OCI-LY1 (cell line): ENCODE data around the gene PPIF.

Experiments
- CTCF ChIP-seq: fragments of 200-600 bp; sonication (generic), shearing (Covaris generic); IDR thresholded peaks from 2 replicates; pipeline ENCODE4 v1.5.1; 2017; ENCODE audit warnings: mild to moderate bottlenecking, antibody characterized with exemption, low read length, moderate library complexity, mixed read lengths
- EZH2 ChIP-seq: fragments of 200-600 bp; sonication (generic), shearing (Covaris generic); IDR thresholded peaks from 2 replicates; pipeline ENCODE4 v1.8.0; 2017; ENCODE audit warnings: borderline replicate concordance, mixed run types, mild to moderate bottlenecking, antibody characterized with exemption, low read length, moderate library complexity, mixed read lengths

GRCh38 chr10:79392506-79393176 lies 45.4 kb downstream of the PPIF start:
- TF ChIP-seq CTCF (no peak), EZH2 (no peak)
